Measurements from ENCODE around the gene CASTOR2.
"Not testable (repeated sequence)": the region's sequence is repeated elsewhere in the genome, so short reads cannot be mapped to it uniquely, and the experiment has no call there.

CASTOR2 gene

GRCh38 chr7:74996361-74996760 lies 31.9 kb downstream of the CASTOR2 start:
- not testable (repeated sequence) for DNase-seq

- peak; percentile 13 for DNase-seq
Observed at GRCh38 chr7:74997811-74998210, 33.3 kb downstream of the CASTOR2 start.

GRCh38 chr7:75001356-75001755 lies 36.9 kb downstream of the CASTOR2 start:
- DNase-seq, result not testable (repeated sequence)

- DNase-seq, result no peak
Observed at GRCh38 chr7:75010036-75010435, 45.5 kb downstream of the CASTOR2 start.

GRCh38 chr7:75017832-75018231 lies 53.3 kb downstream of the CASTOR2 start:
- no peak for DNase-seq

GRCh38 chr7:75018570-75019364 lies 54.3 kb downstream of the CASTOR2 start:
- DNase-seq, result no peak

- DNase-seq, result no peak
Observed at GRCh38 chr7:75019800-75020199, 55.3 kb downstream of the CASTOR2 start.

- DNase-seq, result no peak
Observed at GRCh38 chr7:75024922-75025321, 60.4 kb downstream of the CASTOR2 start.

GRCh38 chr7:75028299-75028698 lies 63.8 kb downstream of the CASTOR2 start:
- no peak for DNase-seq

- no peak for DNase-seq
Observed at GRCh38 chr7:75033064-75033463, 68.6 kb downstream of the CASTOR2 start.

- DNase-seq, result no peak
Observed at GRCh38 chr7:75033826-75034225, 69.3 kb downstream of the CASTOR2 start.

- DNase-seq, result no peak
Observed at GRCh38 chr7:75038508-75038907, 74.0 kb downstream of the CASTOR2 start.

- DNase-seq, result no peak
Observed at GRCh38 chr7:75039166-75039565, 74.7 kb downstream of the CASTOR2 start.

GRCh38 chr7:75039709-75040108 lies 75.2 kb downstream of the CASTOR2 start:
- no peak for DNase-seq

- no peak for DNase-seq
Observed at GRCh38 chr7:75040512-75040911, 76.0 kb downstream of the CASTOR2 start.

- no peak for DNase-seq
Observed at GRCh38 chr7:75042286-75042685, 77.8 kb downstream of the CASTOR2 start.

GRCh38 chr7:75042831-75043703 lies 78.6 kb downstream of the CASTOR2 start:
- no peak for DNase-seq

GRCh38 chr7:75045881-75046280 lies 81.4 kb downstream of the CASTOR2 start:
- DNase-seq, result no peak

- no peak for DNase-seq
Observed at GRCh38 chr7:75048435-75049379, 84.2 kb downstream of the CASTOR2 start.

- DNase-seq, result no peak
Observed at GRCh38 chr7:75049817-75050216, 85.3 kb downstream of the CASTOR2 start.

GRCh38 chr7:75050501-75050900 lies 86.0 kb downstream of the CASTOR2 start:
- no peak for DNase-seq

GRCh38 chr7:75054744-75055143 lies 90.2 kb downstream of the CASTOR2 start:
- no peak for DNase-seq

GRCh38 chr7:75055155-75055554 lies 90.7 kb downstream of the CASTOR2 start:
- no peak for DNase-seq
